GM19238 (cell line): Measurements from ENCODE around the gene ACADS.

Source experiments
- DNase-seq: peaks from one replicate; pipeline ENCODE4 v3.0.0; 2011; ENCODE audit warnings: low spot score; ENCODE audit not compliant: insufficient read length

ACADS gene

GRCh38 chr12:120725659-120726509 is at the start of gene ACADS:
Gene ACADS, plus strand, starts transcription at chr12:120725826. Its CDS starts 60 bp downstream, at chr12:120725886.
- peak; percentile 97 for DNase-seq

DNA sequence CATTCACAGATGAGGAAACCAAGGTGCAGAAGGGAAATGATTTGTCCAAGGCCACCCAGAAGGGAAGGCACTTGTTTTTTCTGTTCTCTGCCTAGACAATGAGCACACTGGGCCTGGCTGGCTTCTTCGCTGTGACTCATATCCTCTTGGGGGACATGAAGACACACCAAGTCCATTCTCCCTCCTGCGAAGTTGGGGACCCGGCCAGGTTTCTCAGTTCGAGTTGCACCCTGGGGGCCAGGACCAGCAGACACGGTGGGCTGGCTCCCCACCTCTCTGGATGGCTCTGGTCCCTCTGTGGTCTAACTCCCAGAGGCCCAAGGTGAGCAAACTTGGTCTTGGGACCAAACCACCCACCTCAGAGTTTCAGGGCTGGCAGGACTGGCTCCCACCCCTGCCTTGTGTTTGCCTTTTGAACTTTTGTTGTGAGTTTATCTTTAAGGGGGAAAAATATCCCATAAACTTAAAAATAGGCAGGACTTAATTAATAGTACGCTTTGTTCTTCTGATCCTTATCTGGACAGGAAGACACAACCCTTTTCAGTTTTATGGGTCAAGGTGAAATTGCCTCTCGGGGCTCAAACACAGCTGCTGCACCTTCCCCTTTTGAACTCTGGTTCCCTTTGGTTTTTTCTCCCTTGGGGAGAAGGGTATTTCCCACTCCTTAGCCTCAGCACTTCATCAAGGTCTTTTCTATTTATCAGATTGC is 47.7 kb upstream of the ACADS start:
- DNase-seq: no peak

DNA sequence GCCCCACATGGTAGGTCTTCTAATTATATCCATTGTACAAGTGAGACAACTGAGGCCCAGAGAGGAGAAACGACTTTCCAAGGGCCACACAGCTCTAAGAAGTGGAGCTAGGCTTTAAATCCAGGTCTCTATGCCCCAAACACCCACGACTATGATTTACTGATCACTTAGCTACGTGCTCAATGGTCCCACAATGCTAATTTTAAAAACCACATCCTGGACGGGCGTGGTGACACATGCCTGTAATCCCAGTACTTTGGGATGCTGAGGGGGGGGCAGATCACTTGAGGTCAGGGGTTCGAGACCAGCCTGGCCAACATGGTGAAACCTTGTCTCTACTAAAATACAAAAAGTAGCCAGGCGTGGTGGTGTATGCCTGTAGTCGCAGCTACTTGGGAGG is 47.1 kb upstream of the ACADS start:
- DNase-seq: no peak

DNA sequence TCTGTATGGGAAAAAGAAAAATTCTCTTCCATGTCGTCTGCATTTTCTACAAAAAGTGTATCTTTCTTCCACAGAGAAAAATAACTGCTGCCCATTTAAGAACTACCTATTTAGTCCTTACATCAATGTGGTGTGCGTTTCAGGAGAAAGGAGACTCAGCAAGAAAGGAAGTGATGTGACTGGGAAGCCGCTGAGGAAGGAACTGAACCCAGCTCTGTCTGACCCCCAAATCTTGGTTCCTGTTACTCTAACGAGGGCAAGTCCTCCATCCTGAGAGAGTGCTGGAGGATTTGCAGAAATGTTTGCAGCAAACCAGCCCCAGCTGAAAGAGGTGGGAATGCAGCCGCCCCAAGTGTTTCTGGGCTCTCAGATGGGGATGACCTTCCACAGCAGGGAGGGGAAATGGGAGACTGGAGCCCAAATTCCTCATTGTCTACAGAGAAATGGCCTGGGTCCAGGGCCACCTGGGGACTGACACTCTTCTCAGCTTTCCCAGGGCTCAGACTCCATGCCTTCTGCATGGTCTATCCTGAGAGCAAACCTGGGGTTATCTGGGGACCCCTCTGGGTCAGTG is 45.4 kb upstream of the ACADS start:
- DNase-seq: no peak

DNA sequence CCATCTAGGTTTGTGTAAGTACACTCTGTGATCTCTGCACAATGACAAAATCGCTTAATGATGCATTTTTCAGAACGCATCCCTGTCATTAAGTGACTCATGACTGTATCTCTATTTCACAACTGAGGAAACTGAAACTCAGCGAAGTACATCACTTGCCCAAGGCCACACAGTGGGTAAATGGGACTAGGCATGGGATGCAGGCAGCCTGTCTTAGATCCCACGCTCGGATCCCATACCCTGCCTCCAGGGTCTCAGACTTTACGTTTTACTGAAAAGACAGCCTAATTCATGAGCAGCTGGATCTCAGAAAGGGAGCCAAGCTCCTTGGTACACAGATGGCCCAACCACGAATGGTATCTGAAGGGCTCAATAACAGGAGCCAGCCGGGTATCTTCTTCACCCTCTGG is 41.1 kb upstream of the ACADS start:
- DNase-seq: no peak

DNA sequence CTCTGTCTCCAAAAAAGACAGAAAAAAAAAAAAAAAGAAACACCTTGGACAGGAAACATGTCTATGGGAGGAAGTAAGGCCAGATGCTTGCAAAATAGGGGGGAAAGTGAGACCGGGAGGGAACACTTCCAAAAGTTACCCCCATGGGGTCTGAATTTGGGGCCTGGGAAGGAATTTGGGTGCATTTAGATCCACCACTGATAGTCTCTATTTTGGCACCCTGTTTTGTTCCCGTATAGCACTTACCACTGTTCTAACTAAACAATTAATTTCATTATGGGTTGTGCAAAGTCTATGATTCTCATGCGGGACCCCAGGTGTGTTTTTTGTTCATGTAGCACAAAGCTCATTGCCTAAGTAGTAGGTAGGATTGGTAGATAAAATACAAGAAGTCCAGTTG is 40.1 kb upstream of the ACADS start:
- DNase-seq: no peak

GRCh38 chr12:120686151-120686689 is 39.4 kb upstream of the ACADS start:
- DNase-seq: peak; percentile 76

GRCh38 chr12:120686690-120687577 is 38.7 kb upstream of the ACADS start, which contains the start of gene MLEC:
Gene MLEC, plus strand, starts transcription at chr12:120687149. Its CDS starts 148 bp downstream, at chr12:120687297.
- DNase-seq: peak; percentile 87

DNA sequence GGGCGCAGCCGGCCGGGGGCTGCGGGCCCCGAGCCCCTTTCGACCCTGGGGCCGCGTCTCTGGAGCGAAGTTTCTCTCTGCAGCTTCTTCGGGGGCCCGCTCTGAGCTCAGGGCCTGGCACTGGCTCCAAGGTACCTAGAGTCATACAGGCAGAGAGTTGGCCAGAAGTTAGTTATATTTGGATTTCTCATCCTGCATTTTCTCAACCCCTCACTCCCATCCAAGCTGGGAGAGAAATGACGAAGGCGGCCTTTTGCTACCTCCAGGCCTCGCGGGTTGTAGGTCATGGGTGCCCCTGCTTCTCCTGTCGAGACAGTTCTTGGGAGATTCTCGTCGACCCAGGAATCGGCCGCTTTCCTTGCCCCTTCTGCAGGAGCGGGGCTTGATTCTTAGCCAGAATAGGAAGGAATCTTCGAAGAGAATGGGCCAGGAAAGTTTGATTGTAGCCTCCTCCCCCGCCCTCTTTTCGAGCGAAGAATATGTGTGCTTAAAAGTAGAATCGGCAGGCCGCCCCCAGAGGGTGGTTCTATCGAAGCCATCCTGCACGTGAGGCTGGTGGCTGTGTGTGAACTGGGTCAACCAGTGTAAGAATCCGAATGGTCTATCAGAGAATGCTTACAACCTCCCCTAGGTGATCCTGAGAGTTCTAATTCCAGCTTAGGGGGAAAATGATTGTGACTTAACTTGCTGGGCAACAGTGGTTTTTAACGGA is 37.9 kb upstream of the ACADS start:
- DNase-seq: no peak

- DNase-seq: no peak
Observed at GRCh38 chr12:120688527-120689071, 37.0 kb upstream of the ACADS start.

DNA sequence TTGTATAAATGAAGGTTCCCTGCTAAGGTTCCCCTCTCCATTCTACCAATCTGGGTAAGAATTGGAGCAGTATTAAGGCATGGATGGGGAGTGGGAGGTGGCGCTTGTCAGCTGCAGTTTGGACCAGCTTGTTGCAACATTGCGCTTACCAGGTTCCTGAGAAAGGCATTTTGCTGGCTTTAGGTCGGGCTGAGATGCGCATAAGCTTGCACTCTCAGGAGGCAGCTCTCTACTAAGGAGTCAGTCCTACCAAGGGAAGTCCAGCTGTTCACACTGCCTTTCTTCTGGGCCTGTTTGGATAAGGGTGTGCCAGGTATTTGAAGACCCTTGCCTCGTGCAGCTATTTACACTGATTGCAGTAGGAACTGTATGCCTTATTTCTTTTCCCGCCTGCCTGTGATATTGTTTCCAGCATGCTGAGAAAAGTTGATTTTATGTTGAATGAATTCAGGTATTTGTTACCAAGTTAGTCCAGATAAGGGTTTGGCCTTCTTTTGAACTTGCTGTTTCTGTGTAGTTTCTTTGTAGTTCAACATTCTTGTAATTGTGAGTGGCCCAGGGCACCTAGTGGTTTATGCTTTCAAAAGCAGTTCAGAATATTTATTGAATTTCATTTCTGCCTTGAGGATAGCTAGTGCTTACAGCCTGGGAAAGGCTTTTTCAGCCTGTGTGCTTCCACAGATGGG is 36.1 kb upstream of the ACADS start:
- no peak for DNase-seq

- DNase-seq: no peak
Observed at GRCh38 chr12:120690083-120690450, 35.6 kb upstream of the ACADS start.

GRCh38 chr12:120690978-120691377 is 34.6 kb upstream of the ACADS start:
- no peak for DNase-seq

- DNase-seq: no peak
Observed at GRCh38 chr12:120692524-120693033, 33.0 kb upstream of the ACADS start.

DNA sequence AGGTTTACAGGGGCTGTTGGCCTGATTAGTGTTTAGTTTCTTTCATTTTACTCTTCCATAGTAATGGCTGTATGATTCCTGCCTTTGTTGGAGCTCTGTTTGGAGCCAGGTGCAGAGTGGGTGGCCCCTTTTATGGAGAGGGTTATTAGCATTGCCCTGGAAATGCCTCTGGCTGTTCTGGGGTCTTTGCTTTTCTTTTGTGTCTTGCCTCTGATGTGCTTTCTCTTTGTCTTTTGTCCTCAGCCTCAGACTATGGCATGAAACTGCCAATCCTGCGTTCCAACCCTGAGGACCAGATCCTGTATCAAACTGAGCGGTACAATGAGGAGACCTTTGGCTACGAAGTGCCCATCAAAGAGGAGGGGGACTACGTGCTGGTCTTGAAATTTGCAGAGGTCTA is 31.8 kb upstream of the ACADS start:
- no peak for DNase-seq

- DNase-seq: no peak
Observed at GRCh38 chr12:120696626-120697025, 29.0 kb upstream of the ACADS start.

DNA sequence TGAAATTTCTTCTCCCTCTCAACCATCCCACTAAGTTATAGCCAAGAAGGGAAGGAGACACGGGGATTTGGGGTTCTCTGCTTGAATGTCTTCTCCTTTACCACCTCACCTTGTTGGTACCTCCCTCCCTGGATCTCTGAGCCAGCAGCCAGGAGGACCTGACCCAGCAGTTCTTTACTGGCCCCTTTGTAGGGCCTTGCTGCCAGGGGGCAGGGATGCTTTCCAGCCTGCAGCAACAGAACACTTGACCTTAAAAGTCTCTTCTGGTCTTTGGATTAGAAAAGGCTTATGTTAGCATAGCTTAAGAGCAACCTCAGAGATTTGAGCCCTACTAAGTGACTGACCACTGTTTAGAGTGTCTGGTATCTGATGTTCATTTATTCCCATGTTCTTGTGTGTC is 28.3 kb upstream of the ACADS start:
- no peak for DNase-seq

- no peak for DNase-seq
Observed at GRCh38 chr12:120698665-120699064, 27.0 kb upstream of the ACADS start.

DNA sequence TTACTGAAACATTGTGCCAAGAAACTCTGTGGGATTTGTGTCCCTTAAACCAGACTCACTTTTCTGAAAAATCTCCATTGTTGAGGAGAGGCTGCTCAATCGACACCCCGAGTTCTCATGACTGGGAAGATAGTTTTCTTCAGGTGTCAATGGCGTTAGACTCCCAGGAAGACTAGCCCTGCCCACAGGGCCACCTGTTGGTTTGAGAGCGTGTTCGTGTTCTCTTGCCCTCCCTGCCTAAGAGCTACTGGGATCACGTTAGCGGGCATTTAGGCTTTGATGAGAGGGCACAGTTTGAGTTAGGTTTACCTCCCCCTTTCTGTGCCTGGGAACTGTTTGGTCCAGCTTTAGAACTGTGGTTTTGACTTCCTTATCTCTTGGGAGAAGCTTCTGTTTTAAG is 26.1 kb upstream of the ACADS start:
- no peak for DNase-seq
